Astrocyte (in vitro differentiated cells and primary cell): ENCODE results near the gene PROM1. TPM values are rescaled to one million over a fixed set of nuclear protein-coding genes. Genes with fewer than 3 reads are reported as not detected.

Source experiments
- DNase-seq: peaks from one replicate; pipeline ENCODE4 v3.0.0-alpha.2; 2010; ENCODE audit warnings: low read depth
- FAIRE-seq: peaks from 2 replicates; lab custom pipeline; 2011; peaks lifted over from hg19 to GRCh38; lab: Jason Lieb, UNC
- H2AFZ ChIP-seq: 2 replicates; pipeline ENCODE4 v1.6.0; 2012; ENCODE audit warnings: low read depth, low read length, inconsistent platforms
- H3K27ac ChIP-seq: 2 replicates; pipeline ENCODE4 v1.5.1; 2011; ENCODE audit warnings: low read depth, low read length, inconsistent platforms
- H3K27me3 ChIP-seq: 2 replicates; pipeline ENCODE4 v1.6.0; 2011; ENCODE audit warnings: low read length, inconsistent platforms; ENCODE audit not compliant: insufficient read depth
- H3K36me3 ChIP-seq: 2 replicates; pipeline ENCODE4 v1.5.1; 2011; ENCODE audit warnings: low read length, inconsistent platforms; ENCODE audit not compliant: insufficient read depth
- H3K4me1 ChIP-seq: 2 replicates; pipeline ENCODE4 v1.5.1; 2011; ENCODE audit warnings: low read length, inconsistent platforms; ENCODE audit not compliant: insufficient read depth
- H3K4me2 ChIP-seq: 2 replicates; pipeline ENCODE4 v1.6.0; 2012; ENCODE audit warnings: low read length, inconsistent platforms
- H3K4me3 ChIP-seq: 2 replicates; pipeline ENCODE4 v1.5.1; 2011; ENCODE audit warnings: low read depth, mild to moderate bottlenecking, low read length, inconsistent platforms; ENCODE audit not compliant: insufficient read depth
- H3K79me2 ChIP-seq: 2 replicates; pipeline ENCODE4 v1.6.0; 2012; ENCODE audit warnings: mild to moderate bottlenecking, low read length, inconsistent platforms; ENCODE audit not compliant: insufficient read depth
- H3K9ac ChIP-seq: 2 replicates; pipeline ENCODE4 v1.6.0; 2012; ENCODE audit warnings: mild to moderate bottlenecking, low read length, inconsistent platforms
- H3K9me3 ChIP-seq: 2 replicates; pipeline ENCODE4 v1.5.1; 2012; ENCODE audit warnings: low read depth, mild to moderate bottlenecking, low read length, inconsistent platforms; ENCODE audit not compliant: insufficient read depth
- H4K20me1 ChIP-seq: 2 replicates; pipeline ENCODE4 v1.6.0; 2012; ENCODE audit warnings: low read length, inconsistent platforms; ENCODE audit not compliant: insufficient read depth
- H3K27ac Mint-ChIP-seq: one replicate; pipeline ENCODE4 v1.8.0; 2021; ENCODE audit warnings: mild to moderate bottlenecking, mixed read lengths; ENCODE audit not compliant: unreplicated experiment
- H3K27me3 Mint-ChIP-seq: one replicate; pipeline ENCODE4 v1.8.0; 2021; ENCODE audit warnings: low read depth, mixed read lengths; ENCODE audit not compliant: unreplicated experiment
- H3K36me3 Mint-ChIP-seq: one replicate; pipeline ENCODE4 v1.8.0; 2021; ENCODE audit warnings: low read depth, mixed read lengths; ENCODE audit not compliant: unreplicated experiment
- H3K4me1 Mint-ChIP-seq: one replicate; pipeline ENCODE4 v1.8.0; 2021; ENCODE audit warnings: low read depth, mixed read lengths; ENCODE audit not compliant: unreplicated experiment
- H3K4me3 Mint-ChIP-seq: one replicate; pipeline ENCODE4 v1.8.0; 2021; ENCODE audit warnings: mild to moderate bottlenecking, moderate library complexity, mixed read lengths; ENCODE audit not compliant: unreplicated experiment
- H3K9me3 Mint-ChIP-seq: one replicate; pipeline ENCODE4 v1.8.0; 2021; ENCODE audit warnings: mild to moderate bottlenecking, mixed read lengths; ENCODE audit not compliant: unreplicated experiment
- CTCF ChIP-seq: IDR thresholded peaks from 2 replicates; pipeline ENCODE4 v1.5.1; 2011; ENCODE audit warnings: low read depth, mild to moderate bottlenecking, inconsistent platforms, low read length, moderate library complexity; ENCODE audit not compliant: insufficient read depth
- EZH2 ChIP-seq: IDR thresholded peaks from 2 replicates; pipeline ENCODE4 v1.6.1; 2012; ENCODE audit warnings: mild to moderate bottlenecking, low read length, inconsistent platforms; ENCODE audit not compliant: insufficient read depth
- total RNA-seq: library from RNA; stranded (reverse); gene quantifications from 2 replicates; pipeline ENCODE4 v1.2.1, GENCODE V29; 2021

The PROM1 gene
- total RNA-seq, 1 donor from 2014 or later, result 34.5 TPM

- Mint-ChIP-seq H3K4me1 (no peaks in the 10 kb centered on the region), H3K4me3 (no peak overlapping the region), H3K27me3 (peaks cover 2% of the 10 kb centered on the region), H3K27ac (no peak overlapping the region), H3K36me3 (no peaks in the 10 kb centered on the region), H3K9me3 (no peaks in the 10 kb centered on the region)
- Histone ChIP-seq H3K4me3 (no peak overlapping the region), H3K4me2 (no peak overlapping the region), H3K27ac (no peak overlapping the region), H4K20me1 (no peaks in the 10 kb centered on the region), H3K9me3 (no peaks in the 10 kb centered on the region), H3K27me3 (peaks cover 19% of the 10 kb centered on the region), H3K9ac (no peak overlapping the region), H2AFZ (no peak overlapping the region), H3K36me3 (no peaks in the 10 kb centered on the region), H3K79me2 (no peaks in the 10 kb centered on the region), H3K4me1 (no peaks in the 10 kb centered on the region)
- FAIRE-seq (no peak), DNase-seq (no peak)
- no peak for TF ChIP-seq EZH2
Measured at GRCh38 chr4:16100833-16101232, 17.0 kb upstream of the PROM1 start.

GRCh38 chr4:16092682-16093319 is 9.0 kb upstream of the PROM1 start:
- Histone ChIP-seq H2AFZ (no peak overlapping the region), H3K4me2 (no peak overlapping the region), H3K79me2 (no peaks in the 10 kb centered on the region), H3K4me1 (no peaks in the 10 kb centered on the region), H3K9me3 (no peaks in the 10 kb centered on the region), H3K36me3 (no peaks in the 10 kb centered on the region), H3K27ac (no peak overlapping the region), H3K4me3 (no peak overlapping the region), H4K20me1 (no peaks in the 10 kb centered on the region), H3K9ac (no peak overlapping the region), H3K27me3 (peaks cover 10% of the 10 kb centered on the region)
- DNase-seq (no peak), FAIRE-seq (no peak)
- Mint-ChIP-seq H3K36me3 (no peaks in the 10 kb centered on the region), H3K27ac (no peak overlapping the region), H3K9me3 (no peaks in the 10 kb centered on the region), H3K4me3 (no peak overlapping the region), H3K4me1 (peaks cover 17% of the 10 kb centered on the region), H3K27me3 (peaks cover 9% of the 10 kb centered on the region)
- TF ChIP-seq CTCF, result no peak
- TF ChIP-seq EZH2, result no peak

- H3K9me3 Mint-ChIP-seq, result no peaks in the 10 kb centered on the region
- DNase-seq, result no peak
- Histone ChIP-seq H3K27me3 (peaks cover 24% of the 10 kb centered on the region), H4K20me1 (no peaks in the 10 kb centered on the region), H3K9me3 (no peaks in the 10 kb centered on the region), H3K4me2 (no peak overlapping the region), H3K4me1 (no peaks in the 10 kb centered on the region), H3K4me3 (no peak overlapping the region), H3K36me3 (no peaks in the 10 kb centered on the region), H2AFZ (no peak overlapping the region), H3K27ac (no peak overlapping the region), H3K9ac (no peak overlapping the region), H3K79me2 (no peaks in the 10 kb centered on the region)
- H3K27me3 Mint-ChIP-seq, result peaks cover 11% of the 10 kb centered on the region
- peaks cover 26% of the 10 kb centered on the region for H3K4me1 Mint-ChIP-seq
- H3K4me3 Mint-ChIP-seq, result no peak overlapping the region
- no peak for TF ChIP-seq EZH2
- no peak for TF ChIP-seq CTCF
- FAIRE-seq, result no peak
- no peak overlapping the region for H3K27ac Mint-ChIP-seq
- no peaks in the 10 kb centered on the region for H3K36me3 Mint-ChIP-seq
Measured at GRCh38 chr4:16090096-16090705, 6.4 kb upstream of the PROM1 start.
